22Rv1 (cell line): ENCODE results near the gene ATP6V1G1.

Experiments used
- H3K27ac ChIP-seq: fragments of 450-650 bp; 2 replicates; pipeline ENCODE4 v1.5.1; 2017
- ZFX ChIP-seq: fragments of 450-650 bp; IDR thresholded peaks from 2 replicates; pipeline ENCODE4 v1.6.1; 2017; ENCODE audit warnings: antibody characterized with exemption, borderline replicate concordance
- TF ChIP-seq, protein P1 (sequence below): fragments of 450-650 bp; IDR thresholded peaks from 2 replicates; pipeline ENCODE4 v1.5.1; 2017; ENCODE audit warnings: mild to moderate bottlenecking

Gene ATP6V1G1

GRCh38 chr9:114634387-114634786 lies 46.8 kb downstream of the ATP6V1G1 start:
- TF ChIP-seq, protein P1, sequence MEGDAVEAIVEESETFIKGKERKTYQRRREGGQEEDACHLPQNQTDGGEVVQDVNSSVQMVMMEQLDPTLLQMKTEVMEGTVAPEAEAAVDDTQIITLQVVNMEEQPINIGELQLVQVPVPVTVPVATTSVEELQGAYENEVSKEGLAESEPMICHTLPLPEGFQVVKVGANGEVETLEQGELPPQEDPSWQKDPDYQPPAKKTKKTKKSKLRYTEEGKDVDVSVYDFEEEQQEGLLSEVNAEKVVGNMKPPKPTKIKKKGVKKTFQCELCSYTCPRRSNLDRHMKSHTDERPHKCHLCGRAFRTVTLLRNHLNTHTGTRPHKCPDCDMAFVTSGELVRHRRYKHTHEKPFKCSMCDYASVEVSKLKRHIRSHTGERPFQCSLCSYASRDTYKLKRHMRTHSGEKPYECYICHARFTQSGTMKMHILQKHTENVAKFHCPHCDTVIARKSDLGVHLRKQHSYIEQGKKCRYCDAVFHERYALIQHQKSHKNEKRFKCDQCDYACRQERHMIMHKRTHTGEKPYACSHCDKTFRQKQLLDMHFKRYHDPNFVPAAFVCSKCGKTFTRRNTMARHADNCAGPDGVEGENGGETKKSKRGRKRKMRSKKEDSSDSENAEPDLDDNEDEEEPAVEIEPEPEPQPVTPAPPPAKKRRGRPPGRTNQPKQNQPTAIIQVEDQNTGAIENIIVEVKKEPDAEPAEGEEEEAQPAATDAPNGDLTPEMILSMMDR = no peak
- no peak for TF ChIP-seq ZFX
- H3K27ac ChIP-seq = no peak overlapping the region

GRCh38 chr9:114638404-114638803 lies 50.8 kb downstream of the ATP6V1G1 start:
- no peak for TF ChIP-seq ZFX
- TF ChIP-seq, protein P1 = no peak
- H3K27ac ChIP-seq = no peak overlapping the region

- no peak overlapping the region for H3K27ac ChIP-seq
- TF ChIP-seq ZFX = no peak
- TF ChIP-seq, protein P1 = no peak
Measured at GRCh38 chr9:114641967-114642366, 54.4 kb downstream of the ATP6V1G1 start.

DNA sequence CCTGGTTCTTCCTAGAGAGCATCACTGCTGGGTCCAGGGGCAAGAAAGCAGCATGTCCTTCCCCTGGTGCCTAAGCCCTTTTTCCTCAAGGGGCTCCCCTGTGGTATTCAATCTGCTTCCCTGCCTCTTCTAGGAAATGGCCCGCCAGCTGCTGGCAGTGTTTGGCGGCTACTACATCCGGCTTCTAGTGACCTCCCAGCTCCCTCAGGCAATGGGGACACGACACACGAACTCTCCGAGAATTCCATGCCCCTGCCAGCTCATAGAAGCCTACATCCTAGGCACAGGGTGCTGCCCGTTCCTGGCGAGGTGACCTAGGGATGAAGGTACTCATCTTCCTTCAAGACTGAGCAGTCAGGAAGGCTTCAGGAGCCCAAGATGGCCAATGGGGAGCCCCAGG lies 55.4 kb downstream of the ATP6V1G1 start:
- no peak overlapping the region for H3K27ac ChIP-seq
- TF ChIP-seq, protein P1 = no peak
- no peak for TF ChIP-seq ZFX

DNA sequence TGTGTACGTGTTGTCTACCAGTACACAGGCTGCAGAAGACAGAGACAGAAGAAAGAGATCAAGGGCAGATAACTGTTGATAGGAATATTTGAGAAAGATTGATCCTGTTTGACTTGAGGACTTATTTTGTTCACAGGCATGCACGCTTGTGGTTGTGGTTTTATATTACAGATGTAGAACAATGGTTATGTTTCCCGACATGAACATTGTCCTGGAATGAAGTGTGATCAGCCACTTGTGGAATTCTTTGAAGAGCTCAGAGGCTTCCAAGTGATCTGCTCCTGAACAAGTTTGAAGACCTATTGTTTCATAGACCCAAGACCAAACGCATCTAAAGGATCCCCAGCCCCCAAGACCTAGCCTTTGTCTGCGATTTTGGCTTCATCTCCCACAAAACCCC lies 56.3 kb downstream of the ATP6V1G1 start:
- TF ChIP-seq, protein P1 = no peak
- TF ChIP-seq ZFX = no peak
- H3K27ac ChIP-seq = no peak overlapping the region
